LHCN-M2 (cell line): Measurements from ENCODE around the gene CNTNAP2. TPM values are rescaled to one million over a fixed set of nuclear protein-coding genes. Genes with fewer than 3 reads are reported as not detected.

Experiments
- DNase-seq: peaks from one replicate; pipeline ENCODE4 v3.0.0-alpha.2; 2012; ENCODE audit warnings: low read depth
- total RNA-seq: library from RNA; depleted of rRNA; stranded (reverse); fragments of >200 nt; gene quantifications from 2 replicates; pipeline ENCODE4 v1.2.3, GENCODE V29; 2014

CNTNAP2 gene
- total RNA-seq, 1 experiment from 2014 or later: not detected

GRCh38 chr7:148242294-148242821 is 2125.8 kb downstream of the CNTNAP2 start:
- DNase-seq: peak; percentile 45

GRCh38 chr7:148245381-148245780 is 2128.8 kb downstream of the CNTNAP2 start:
- no peak for DNase-seq

- no peak for DNase-seq
These were observed 2137.0 kb downstream of the CNTNAP2 start for GRCh38 chr7:148253629-148254028.

- DNase-seq: no peak
These were observed 2138.7 kb downstream of the CNTNAP2 start for GRCh38 chr7:148255333-148255732.

GRCh38 chr7:148256433-148256832 is 2139.8 kb downstream of the CNTNAP2 start:
- DNase-seq: no peak

- no peak for DNase-seq
These were observed 2144.0 kb downstream of the CNTNAP2 start for GRCh38 chr7:148260599-148260998.

- DNase-seq: no peak
These were observed 2144.9 kb downstream of the CNTNAP2 start for GRCh38 chr7:148261523-148261922.

GRCh38 chr7:148261996-148262688 is 2145.5 kb downstream of the CNTNAP2 start:
- DNase-seq: no peak

GRCh38 chr7:148262721-148263229 is 2146.2 kb downstream of the CNTNAP2 start:
- peak; percentile 28 for DNase-seq

- peak; percentile 25 for DNase-seq
These were observed 2148.4 kb downstream of the CNTNAP2 start for GRCh38 chr7:148264933-148265557.

- DNase-seq: no peak
These were observed 2149.3 kb downstream of the CNTNAP2 start for GRCh38 chr7:148265896-148266295.

GRCh38 chr7:148266795-148267194 is 2150.2 kb downstream of the CNTNAP2 start:
- no peak for DNase-seq

- no peak for DNase-seq
These were observed 2154.0 kb downstream of the CNTNAP2 start for GRCh38 chr7:148270576-148270975.

GRCh38 chr7:148274118-148274517 is 2157.5 kb downstream of the CNTNAP2 start:
- DNase-seq: no peak

GRCh38 chr7:148275359-148275890 is 2158.8 kb downstream of the CNTNAP2 start:
- DNase-seq: no peak

GRCh38 chr7:148276314-148277041 is 2159.9 kb downstream of the CNTNAP2 start:
- DNase-seq: no peak

GRCh38 chr7:148277042-148277660 is 2160.6 kb downstream of the CNTNAP2 start:
- no peak for DNase-seq

GRCh38 chr7:148286150-148286549 is 2169.5 kb downstream of the CNTNAP2 start:
- peak; percentile 2 for DNase-seq

GRCh38 chr7:148287538-148287937 is 2170.9 kb downstream of the CNTNAP2 start:
- DNase-seq: no peak

GRCh38 chr7:148288592-148289151 is 2172.1 kb downstream of the CNTNAP2 start:
- DNase-seq: no peak

GRCh38 chr7:148289630-148290029 is 2173.0 kb downstream of the CNTNAP2 start:
- no peak for DNase-seq
